GM21367 (cell line): ENCODE results near the gene PGF.

ENCODE experiments used
- ATAC-seq: cut with Tn5 transposase; IDR thresholded peaks from one replicate; pipeline ENCODE4 v1.9.1; 2021; ENCODE audit not compliant: unreplicated experiment

Gene PGF

GRCh38 chr14:74905595-74906142 lies 49.7 kb downstream of the PGF start:
- ATAC-seq = no peak

GRCh38 chr14:74904635-74905503 lies 50.5 kb downstream of the PGF start:
- ATAC-seq = no peak

DNA sequence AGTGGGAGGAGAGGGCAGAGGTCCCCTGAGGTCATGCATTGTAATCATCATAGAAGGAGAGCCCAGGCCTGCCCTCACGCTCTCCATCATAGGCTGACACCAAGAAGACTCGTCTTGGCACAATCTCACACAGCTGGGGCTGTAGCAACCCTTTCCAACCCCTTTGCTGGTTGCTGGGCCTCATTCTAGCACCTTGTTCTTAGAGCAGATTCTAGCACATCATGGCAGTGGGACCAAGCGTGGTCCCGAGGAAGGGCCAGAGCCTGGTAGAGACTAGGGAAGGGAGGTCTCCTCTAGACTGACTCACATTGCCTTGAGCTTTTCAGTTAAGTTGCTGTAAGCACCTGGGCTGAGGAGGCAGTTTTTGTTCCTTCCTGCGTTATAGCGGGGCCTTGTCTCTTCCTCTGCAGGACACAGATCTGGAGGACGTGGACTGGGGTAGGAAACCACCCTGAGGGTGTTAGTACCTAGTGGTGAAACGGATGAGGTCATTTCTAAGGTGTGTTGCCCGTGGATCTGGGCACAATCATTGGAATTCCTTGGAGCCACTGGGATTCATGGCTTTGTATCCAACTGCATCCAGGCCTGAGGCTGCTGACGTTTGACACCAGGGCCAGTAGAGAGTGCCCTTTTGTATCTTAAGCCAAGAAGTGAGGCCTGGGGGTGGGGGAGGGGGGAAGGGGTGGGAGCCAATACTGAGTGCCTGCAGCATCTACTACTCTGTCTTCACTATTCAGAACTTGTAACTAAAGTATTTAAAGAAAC lies 52.3 kb downstream of the PGF start:
- ATAC-seq = no peak

- ATAC-seq = no peak
Observed at GRCh38 chr14:74898694-74899093, 56.7 kb downstream of the PGF start.

GRCh38 chr14:74898083-74898482 lies 57.3 kb downstream of the PGF start:
- no peak for ATAC-seq

DNA sequence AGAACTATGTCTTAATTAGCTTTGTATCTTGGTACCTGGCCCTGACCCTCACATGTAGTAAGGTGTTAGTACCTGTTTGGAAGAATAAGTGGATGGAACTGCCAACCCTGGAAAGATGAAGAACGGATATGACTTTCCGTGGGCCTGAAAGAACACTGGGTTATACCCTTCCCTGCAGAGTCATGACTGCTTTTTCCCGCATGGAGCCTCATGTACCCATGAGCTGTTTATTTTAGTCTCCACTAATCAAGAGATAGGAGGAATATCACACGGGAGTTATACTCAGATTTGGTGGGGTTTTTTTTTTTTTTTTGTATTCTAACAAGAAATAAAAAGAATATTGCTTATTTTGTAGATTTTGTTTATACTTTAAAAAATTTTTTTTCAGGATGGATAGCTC lies 57.8 kb downstream of the PGF start:
- ATAC-seq = no peak

DNA sequence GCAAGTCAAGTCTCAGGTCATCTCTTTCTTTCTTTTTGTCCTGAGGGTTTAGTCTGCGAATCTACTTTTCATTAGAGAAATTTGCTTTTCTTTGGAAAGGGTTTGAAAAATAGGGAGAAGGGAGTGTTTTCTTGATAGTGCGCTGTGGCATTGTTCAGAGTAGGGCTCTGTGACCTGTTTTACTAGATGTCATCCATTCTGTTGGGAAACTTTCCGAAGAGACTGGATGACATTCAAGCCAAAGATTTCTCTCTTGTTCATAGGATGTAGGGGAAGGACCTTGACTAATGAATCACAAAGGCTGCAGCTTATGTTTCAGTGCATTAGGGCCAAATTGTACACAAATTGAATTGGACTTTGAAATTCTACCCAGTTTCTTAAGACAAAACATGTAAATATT lies 59.0 kb downstream of the PGF start:
- ATAC-seq = no peak

DNA sequence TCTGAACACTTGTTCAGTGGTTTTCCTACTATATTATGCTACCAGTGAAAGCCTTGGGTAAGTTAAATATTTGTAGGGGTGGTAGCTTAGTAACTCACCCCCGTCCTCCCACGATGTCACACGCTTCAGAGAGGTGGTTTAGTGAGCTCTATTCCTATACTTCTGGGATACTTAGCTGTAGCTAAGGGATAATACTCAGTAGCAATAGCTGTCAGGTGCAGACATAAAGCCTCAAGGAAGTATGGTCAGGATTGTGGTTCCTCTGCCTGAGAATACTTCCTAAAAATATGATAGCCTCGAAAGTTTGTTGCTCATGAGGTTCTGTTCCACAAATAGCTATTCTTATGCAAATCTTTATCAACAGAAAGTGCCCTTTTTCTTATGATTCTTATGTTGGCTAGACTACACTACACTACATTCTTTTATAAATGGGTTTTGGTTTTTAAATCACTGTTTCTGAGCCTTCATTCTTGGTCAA lies 61.7 kb downstream of the PGF start:
- peak; percentile 54 for ATAC-seq

- ATAC-seq = no peak
Observed at GRCh38 chr14:74892745-74893144, 62.7 kb downstream of the PGF start.

DNA sequence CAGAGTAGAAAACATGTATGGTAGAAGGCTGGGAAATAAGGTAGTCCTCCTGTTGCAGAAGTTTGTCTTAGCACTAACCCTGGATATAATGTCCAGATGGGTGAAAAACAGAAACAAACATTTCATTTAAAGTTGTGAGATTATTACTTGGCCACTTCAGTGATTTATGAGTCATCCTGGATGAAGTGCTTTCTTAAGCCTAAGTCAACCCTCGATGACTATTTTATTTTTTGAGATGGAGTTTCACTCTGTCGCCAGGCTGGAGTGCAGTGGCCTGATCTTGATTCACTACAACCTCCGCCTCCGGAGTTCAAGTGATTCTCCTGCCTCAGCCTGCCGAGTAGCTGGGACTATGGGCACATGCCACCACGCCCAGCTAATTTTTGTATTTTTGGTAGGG lies 63.5 kb downstream of the PGF start:
- no peak for ATAC-seq
